Endothelial cell (in vitro differentiated cells): ENCODE results near the gene SLC30A1. TPM values are rescaled to one million over a fixed set of nuclear protein-coding genes. Genes with fewer than 3 reads are reported as not detected.
A peak's percentile ranks its signal among the peaks of the same experiment; 100 is the strongest.

ENCODE experiments used
- DNase-seq: peaks from one replicate; pipeline ENCODE4 v3.0.0; 2021; ENCODE audit warnings: low spot score
- H3K27ac Mint-ChIP-seq: one replicate; pipeline ENCODE4 v1.8.0; 2021; ENCODE audit warnings: mixed read lengths, inconsistent platforms; ENCODE audit not compliant: unreplicated experiment
- H3K27me3 Mint-ChIP-seq: one replicate; pipeline ENCODE4 v1.8.0; 2021; ENCODE audit warnings: mild to moderate bottlenecking, moderate library complexity, mixed read lengths, inconsistent platforms; ENCODE audit not compliant: unreplicated experiment
- H3K36me3 Mint-ChIP-seq: one replicate; pipeline ENCODE4 v1.8.0; 2021; ENCODE audit warnings: mild to moderate bottlenecking, low read depth, mixed read lengths, inconsistent platforms; ENCODE audit not compliant: unreplicated experiment
- H3K4me1 Mint-ChIP-seq: one replicate; pipeline ENCODE4 v1.8.0; 2021; ENCODE audit warnings: mild to moderate bottlenecking, mixed read lengths, inconsistent platforms; ENCODE audit not compliant: unreplicated experiment
- H3K4me3 Mint-ChIP-seq: one replicate; pipeline ENCODE4 v1.8.0; 2021; ENCODE audit warnings: mild to moderate bottlenecking, mixed read lengths, inconsistent platforms; ENCODE audit not compliant: unreplicated experiment
- H3K9me3 Mint-ChIP-seq: one replicate; pipeline ENCODE4 v1.8.0; 2021; ENCODE audit warnings: mixed read lengths, inconsistent platforms; ENCODE audit not compliant: unreplicated experiment
- total RNA-seq: library from RNA; stranded (reverse); fragmentation: NEBNext Ultra II Directional; extraction: Animal tissue kit (Norgen Biotek cat#: 25700); gene quantifications from one replicate; pipeline ENCODE4 v1.2.1, GENCODE V29; 2021; ENCODE audit not compliant: unreplicated experiment
- TF ChIP-seq, protein P1 (sequence below): fragments of 200-600 bp; sonication (generic); IDR thresholded peaks from one replicate; pipeline ENCODE4 v1.5.0; 2021; ENCODE audit warnings: antibody characterized with exemption; ENCODE audit not compliant: unreplicated experiment

The SLC30A1 gene
- total RNA-seq, 1 donor from 2014 or later = 7.7 TPM

- H3K27me3 Mint-ChIP-seq = peaks cover 2% of the 10 kb centered on the region
Observed at GRCh38 chr1:211613108-211613947, 34.4 kb upstream of the SLC30A1 start.

GRCh38 chr1:211612786-211613107 lies 33.8 kb upstream of the SLC30A1 start:
- Mint-ChIP-seq H3K4me1 (peaks cover 10% of the 10 kb centered on the region), H3K27ac (no peak overlapping the region), H3K4me3 (no peak overlapping the region), H3K9me3 (no peaks in the 10 kb centered on the region), H3K27me3 (peaks cover 2% of the 10 kb centered on the region), H3K36me3 (no peaks in the 10 kb centered on the region)
- no peak for DNase-seq
- TF ChIP-seq, protein P1, sequence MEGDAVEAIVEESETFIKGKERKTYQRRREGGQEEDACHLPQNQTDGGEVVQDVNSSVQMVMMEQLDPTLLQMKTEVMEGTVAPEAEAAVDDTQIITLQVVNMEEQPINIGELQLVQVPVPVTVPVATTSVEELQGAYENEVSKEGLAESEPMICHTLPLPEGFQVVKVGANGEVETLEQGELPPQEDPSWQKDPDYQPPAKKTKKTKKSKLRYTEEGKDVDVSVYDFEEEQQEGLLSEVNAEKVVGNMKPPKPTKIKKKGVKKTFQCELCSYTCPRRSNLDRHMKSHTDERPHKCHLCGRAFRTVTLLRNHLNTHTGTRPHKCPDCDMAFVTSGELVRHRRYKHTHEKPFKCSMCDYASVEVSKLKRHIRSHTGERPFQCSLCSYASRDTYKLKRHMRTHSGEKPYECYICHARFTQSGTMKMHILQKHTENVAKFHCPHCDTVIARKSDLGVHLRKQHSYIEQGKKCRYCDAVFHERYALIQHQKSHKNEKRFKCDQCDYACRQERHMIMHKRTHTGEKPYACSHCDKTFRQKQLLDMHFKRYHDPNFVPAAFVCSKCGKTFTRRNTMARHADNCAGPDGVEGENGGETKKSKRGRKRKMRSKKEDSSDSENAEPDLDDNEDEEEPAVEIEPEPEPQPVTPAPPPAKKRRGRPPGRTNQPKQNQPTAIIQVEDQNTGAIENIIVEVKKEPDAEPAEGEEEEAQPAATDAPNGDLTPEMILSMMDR = no peak

More at GRCh38 chr1:211613108-211613947, 34.4 kb upstream of the SLC30A1 start:
- H3K4me1 Mint-ChIP-seq = peaks cover 10% of the 10 kb centered on the region
- no peak for DNase-seq
- no peaks in the 10 kb centered on the region for H3K9me3 Mint-ChIP-seq
- peak overlapping the region; percentile 41 for H3K27ac Mint-ChIP-seq
- no peak overlapping the region for H3K4me3 Mint-ChIP-seq
- H3K36me3 Mint-ChIP-seq = no peaks in the 10 kb centered on the region
- TF ChIP-seq, protein P1 = no peak

- no peak overlapping the region for H3K27ac Mint-ChIP-seq
- H3K36me3 Mint-ChIP-seq = no peaks in the 10 kb centered on the region
- H3K4me1 Mint-ChIP-seq = peaks cover 10% of the 10 kb centered on the region
- TF ChIP-seq, protein P1 = no peak
- peaks cover 2% of the 10 kb centered on the region for H3K27me3 Mint-ChIP-seq
- no peak for DNase-seq
- no peak overlapping the region for H3K4me3 Mint-ChIP-seq
- H3K9me3 Mint-ChIP-seq = no peaks in the 10 kb centered on the region
Observed at GRCh38 chr1:211611818-211612217, 32.9 kb upstream of the SLC30A1 start.

- H3K27me3 Mint-ChIP-seq = peaks cover 1% of the 10 kb centered on the region
- H3K4me3 Mint-ChIP-seq = no peak overlapping the region
- H3K9me3 Mint-ChIP-seq = no peaks in the 10 kb centered on the region
- H3K27ac Mint-ChIP-seq = no peak overlapping the region
- no peak for DNase-seq
- H3K36me3 Mint-ChIP-seq = no peaks in the 10 kb centered on the region
- peaks cover 10% of the 10 kb centered on the region for H3K4me1 Mint-ChIP-seq
- TF ChIP-seq, protein P1 = no peak
Observed at GRCh38 chr1:211610779-211611556, 32.0 kb upstream of the SLC30A1 start.
